ENCODE results near the gene RARA. TPM values are rescaled to one million over a fixed set of nuclear protein-coding genes. Genes with fewer than 3 reads are reported as not detected.

RARA gene
- total RNA-seq, 1 donor from 2014 or later = 19.5 TPM

GRCh38 chr17:40325156-40326013, 16.4 kb downstream of the RARA start:
- DNase-seq (ENCODE audit: low read depth) = no peak
- no peak for TF ChIP-seq CTCF (conservative IDR thresholded peaks at IDR 0.05; ENCODE audit: low read depth, low read length)
- H3K4me3 ChIP-seq (ENCODE audit: low read depth, low read length) = no peak overlapping the region

GRCh38 chr17:40326014-40326831, 17.2 kb downstream of the RARA start:
- no peak for DNase-seq (ENCODE audit: low read depth)
- no peak for TF ChIP-seq CTCF (conservative IDR thresholded peaks at IDR 0.05; ENCODE audit: low read depth, low read length)
- no peak overlapping the region for H3K4me3 ChIP-seq (ENCODE audit: low read depth, low read length)

- DNase-seq (ENCODE audit: low read depth) = no peak
- no peak for TF ChIP-seq CTCF (conservative IDR thresholded peaks at IDR 0.05; ENCODE audit: low read depth, low read length)
Observed at GRCh38 chr17:40326832-40327199, 17.8 kb downstream of the RARA start.

GRCh38 chr17:40327244-40327729, 18.3 kb downstream of the RARA start:
- no peak overlapping the region for H3K4me3 ChIP-seq (ENCODE audit: low read depth, low read length)
- DNase-seq (ENCODE audit: low read depth) = no peak
- no peak for TF ChIP-seq CTCF (conservative IDR thresholded peaks at IDR 0.05; ENCODE audit: low read depth, low read length)

More at GRCh38 chr17:40326832-40327199, 17.8 kb downstream of the RARA start:
- H3K4me3 ChIP-seq (ENCODE audit: low read depth, low read length) = no peak overlapping the region

DNA sequence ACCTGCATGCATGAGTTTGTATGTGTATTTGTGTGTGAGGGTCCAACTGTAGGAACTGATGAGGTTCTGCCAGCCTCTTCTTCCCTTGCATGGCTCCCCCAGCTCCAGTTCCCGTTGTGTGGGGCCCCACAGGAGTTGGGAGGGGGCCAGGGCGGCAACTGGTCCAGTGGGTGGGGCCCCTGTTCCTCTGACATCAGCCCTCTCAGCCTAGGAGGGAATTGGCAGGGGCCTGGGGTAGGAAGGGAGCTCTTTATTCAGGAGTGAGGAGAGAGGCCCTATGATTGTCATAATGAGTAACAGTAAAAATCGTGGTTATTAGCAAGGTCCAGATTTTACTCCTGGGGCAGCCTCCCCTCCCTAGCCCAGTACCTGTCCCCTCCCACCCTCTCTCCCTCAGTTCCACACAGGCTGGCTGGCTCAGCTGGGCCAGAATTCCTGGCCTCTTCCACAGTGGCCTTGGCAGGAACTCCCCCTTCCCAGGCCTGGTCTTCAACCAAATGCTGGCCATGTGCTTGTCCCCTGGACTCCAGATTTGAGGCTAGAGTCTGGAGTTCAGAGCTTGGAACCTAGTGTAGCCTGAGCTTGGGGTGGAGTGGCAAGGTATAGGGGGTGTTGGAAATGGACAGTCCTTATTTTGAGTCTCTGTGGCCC, 18.9 kb downstream of the RARA start:
- no peak for TF ChIP-seq CTCF (conservative IDR thresholded peaks at IDR 0.05; ENCODE audit: low read depth, low read length)
- H3K4me3 ChIP-seq (ENCODE audit: low read depth, low read length) = no peak overlapping the region
- no peak for DNase-seq (ENCODE audit: low read depth)

- H3K4me3 ChIP-seq (ENCODE audit: low read depth, low read length) = no peak overlapping the region
- no peak for DNase-seq (ENCODE audit: low read depth)
- no peak for TF ChIP-seq CTCF (conservative IDR thresholded peaks at IDR 0.05; ENCODE audit: low read depth, low read length)
Observed at GRCh38 chr17:40328386-40328766, 19.4 kb downstream of the RARA start.

All from epithelial cell of proximal tubule (primary cell).